ENCODE results near the gene TRIM52. TPM values are rescaled to one million over a fixed set of nuclear protein-coding genes. Genes with fewer than 3 reads are reported as not detected.
"Not testable (repeated sequence)": the region's sequence is repeated elsewhere in the genome, so short reads cannot be mapped to it uniquely, and the experiment has no call there.

The TRIM52 gene
- total RNA-seq, 2 donors from 2014 or later: 5.3 to 5.9 TPM

DNA sequence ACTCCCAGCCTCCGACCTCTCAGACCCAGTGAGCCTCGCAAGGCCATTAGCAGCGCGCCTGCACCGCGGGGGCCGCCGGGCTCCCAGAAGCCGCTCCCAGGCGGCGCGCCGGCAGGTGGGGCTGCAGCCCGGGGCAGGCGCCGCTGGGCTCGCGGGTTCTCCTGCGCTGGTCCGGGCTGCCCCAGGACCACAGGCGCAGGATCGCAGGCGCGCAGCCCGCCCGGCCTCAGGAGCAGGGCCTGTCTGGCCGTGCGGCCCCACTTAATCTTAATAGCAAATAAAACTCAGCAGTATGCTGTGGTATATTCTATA, 12.4 kb upstream of the TRIM52 start:
- H3K27ac ChIP-seq (ENCODE audit: low read depth, low read length); H3K27me3 ChIP-seq (ENCODE audit: control insufficient read depth, insufficient read depth, low read length, poor library complexity, severe bottlenecking); H3K36me3 Mint-ChIP-seq (ENCODE audit: low read depth); H3K9ac ChIP-seq (ENCODE audit: extremely low read depth, low read length, poor library complexity, severe bottlenecking); H3K4me3 ChIP-seq (ENCODE audit: low read length); H3K9me3 ChIP-seq (ENCODE audit: control insufficient read depth, low read length); H3K9me3 Mint-ChIP-seq; H3K4me1 Mint-ChIP-seq; H3K36me3 ChIP-seq (ENCODE audit: control insufficient read depth, insufficient read depth, low read length); H3K4me1 ChIP-seq (ENCODE audit: control insufficient read depth, insufficient read depth, low read length): not testable (repeated sequence)
- H3K4me3 Mint-ChIP-seq: peak overlapping the region; percentile 70
- peak; percentile 90 for DNase-seq
- 68% methylated on average over 26 of the region's 28 CpGs; no CpG with 5 or more reads in 1 of the 2 experiments for WGBS, 2 experiments (ENCODE audit: insufficient coverage in 1 of 2, insufficient read length in 1 of 2)
- TF ChIP-seq, protein P1, sequence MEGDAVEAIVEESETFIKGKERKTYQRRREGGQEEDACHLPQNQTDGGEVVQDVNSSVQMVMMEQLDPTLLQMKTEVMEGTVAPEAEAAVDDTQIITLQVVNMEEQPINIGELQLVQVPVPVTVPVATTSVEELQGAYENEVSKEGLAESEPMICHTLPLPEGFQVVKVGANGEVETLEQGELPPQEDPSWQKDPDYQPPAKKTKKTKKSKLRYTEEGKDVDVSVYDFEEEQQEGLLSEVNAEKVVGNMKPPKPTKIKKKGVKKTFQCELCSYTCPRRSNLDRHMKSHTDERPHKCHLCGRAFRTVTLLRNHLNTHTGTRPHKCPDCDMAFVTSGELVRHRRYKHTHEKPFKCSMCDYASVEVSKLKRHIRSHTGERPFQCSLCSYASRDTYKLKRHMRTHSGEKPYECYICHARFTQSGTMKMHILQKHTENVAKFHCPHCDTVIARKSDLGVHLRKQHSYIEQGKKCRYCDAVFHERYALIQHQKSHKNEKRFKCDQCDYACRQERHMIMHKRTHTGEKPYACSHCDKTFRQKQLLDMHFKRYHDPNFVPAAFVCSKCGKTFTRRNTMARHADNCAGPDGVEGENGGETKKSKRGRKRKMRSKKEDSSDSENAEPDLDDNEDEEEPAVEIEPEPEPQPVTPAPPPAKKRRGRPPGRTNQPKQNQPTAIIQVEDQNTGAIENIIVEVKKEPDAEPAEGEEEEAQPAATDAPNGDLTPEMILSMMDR (conservative IDR thresholded peaks at IDR 0.05): peak; percentile 64
- peaks cover 16% of the 10 kb centered on the region for H3K27me3 Mint-ChIP-seq (ENCODE audit: insufficient read depth)
- peak overlapping the region; percentile 96 for H3K27ac Mint-ChIP-seq

DNA sequence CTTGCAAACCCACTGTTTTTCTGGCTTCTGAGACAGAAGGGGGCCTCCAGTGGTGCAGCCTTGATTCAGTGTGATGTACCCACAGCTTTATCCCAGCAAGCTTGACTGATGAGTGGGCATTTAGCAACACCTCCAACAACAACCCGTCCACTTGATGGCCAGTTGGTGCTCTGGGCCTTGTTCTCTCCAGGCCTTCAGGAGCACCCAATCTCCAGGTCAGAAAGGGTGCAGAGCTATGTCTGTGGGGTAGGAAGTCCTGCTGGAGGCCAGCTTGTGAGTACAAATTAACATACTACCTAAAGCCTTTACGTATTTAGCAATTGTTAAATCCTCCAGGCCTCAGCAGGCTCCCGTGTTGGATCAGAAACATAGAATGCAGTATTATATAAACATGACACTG, 10.1 kb upstream of the TRIM52 start:
- Mint-ChIP-seq H3K4me3 (no peak overlapping the region), H3K27me3 (ENCODE audit: insufficient read depth) (peaks cover under 1% of the 10 kb centered on the region), H3K4me1 (peaks cover 21% of the 10 kb centered on the region), H3K27ac (no peak overlapping the region), H3K36me3 (ENCODE audit: low read depth) (no peaks in the 10 kb centered on the region), H3K9me3 (no peaks in the 10 kb centered on the region)
- Histone ChIP-seq H3K9me3 (ENCODE audit: control insufficient read depth, low read length) (no peaks in the 10 kb centered on the region), H3K27ac (ENCODE audit: low read depth, low read length) (no peak overlapping the region), H3K4me1 (ENCODE audit: control insufficient read depth, insufficient read depth, low read length) (peaks cover 5% of the 10 kb centered on the region), H3K4me3 (ENCODE audit: low read length) (no peak overlapping the region), H3K27me3 (ENCODE audit: control insufficient read depth, insufficient read depth, low read length, poor library complexity, severe bottlenecking) (no peaks in the 10 kb centered on the region), H3K9ac (ENCODE audit: extremely low read depth, low read length, poor library complexity, severe bottlenecking) (no peak overlapping the region), H3K36me3 (ENCODE audit: control insufficient read depth, insufficient read depth, low read length) (peaks cover 4% of the 10 kb centered on the region)
- 99 to 100% methylated on average over 1 to 3 of the region's 3 CpGs for WGBS, 2 experiments (ENCODE audit: insufficient coverage in 1 of 2, insufficient read length in 1 of 2)
- DNase-seq: peak; percentile 22
- TF ChIP-seq, protein P1 (conservative IDR thresholded peaks at IDR 0.05): no peak

DNA sequence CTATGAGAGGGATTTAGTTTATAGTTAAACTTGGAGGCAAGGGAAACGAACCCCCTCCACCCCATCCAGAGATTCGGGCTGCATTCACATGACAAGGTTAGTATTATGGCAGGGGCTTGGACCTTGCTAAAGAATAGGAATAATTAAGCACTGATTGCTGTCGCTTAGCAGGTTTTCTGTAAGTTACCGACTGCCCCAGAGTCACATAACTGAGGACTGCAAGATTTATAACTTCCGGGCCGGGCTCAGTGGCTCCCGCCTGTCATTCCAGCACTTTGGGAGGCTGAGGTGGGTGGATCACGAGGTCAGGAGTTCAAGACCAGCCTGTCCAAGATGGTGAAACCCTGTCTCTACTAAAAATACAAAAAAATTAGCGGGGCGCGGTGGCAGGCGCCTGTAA, 7.0 kb upstream of the TRIM52 start:
- not testable (repeated sequence) for H3K27ac ChIP-seq (ENCODE audit: low read depth, low read length); H3K4me1 ChIP-seq (ENCODE audit: control insufficient read depth, insufficient read depth, low read length); H3K4me3 ChIP-seq (ENCODE audit: low read length); H3K9ac ChIP-seq (ENCODE audit: extremely low read depth, low read length, poor library complexity, severe bottlenecking); H3K9me3 Mint-ChIP-seq; H3K27me3 ChIP-seq (ENCODE audit: control insufficient read depth, insufficient read depth, low read length, poor library complexity, severe bottlenecking); H3K9me3 ChIP-seq (ENCODE audit: control insufficient read depth, low read length); H3K4me3 Mint-ChIP-seq; H3K27me3 Mint-ChIP-seq (ENCODE audit: insufficient read depth)
- Mint-ChIP-seq H3K36me3 (ENCODE audit: low read depth) (peaks cover 13% of the 10 kb centered on the region), H3K4me1 (peaks cover 24% of the 10 kb centered on the region), H3K27ac (peak overlapping the region; percentile 93)
- H3K36me3 ChIP-seq (ENCODE audit: control insufficient read depth, insufficient read depth, low read length): peaks cover 14% of the 10 kb centered on the region
- peak; percentile 27 for DNase-seq
- 61 to 89% methylated on average over 5 to 12 of the region's 12 CpGs for WGBS, 2 experiments (ENCODE audit: insufficient coverage in 1 of 2, insufficient read length in 1 of 2)

DNA sequence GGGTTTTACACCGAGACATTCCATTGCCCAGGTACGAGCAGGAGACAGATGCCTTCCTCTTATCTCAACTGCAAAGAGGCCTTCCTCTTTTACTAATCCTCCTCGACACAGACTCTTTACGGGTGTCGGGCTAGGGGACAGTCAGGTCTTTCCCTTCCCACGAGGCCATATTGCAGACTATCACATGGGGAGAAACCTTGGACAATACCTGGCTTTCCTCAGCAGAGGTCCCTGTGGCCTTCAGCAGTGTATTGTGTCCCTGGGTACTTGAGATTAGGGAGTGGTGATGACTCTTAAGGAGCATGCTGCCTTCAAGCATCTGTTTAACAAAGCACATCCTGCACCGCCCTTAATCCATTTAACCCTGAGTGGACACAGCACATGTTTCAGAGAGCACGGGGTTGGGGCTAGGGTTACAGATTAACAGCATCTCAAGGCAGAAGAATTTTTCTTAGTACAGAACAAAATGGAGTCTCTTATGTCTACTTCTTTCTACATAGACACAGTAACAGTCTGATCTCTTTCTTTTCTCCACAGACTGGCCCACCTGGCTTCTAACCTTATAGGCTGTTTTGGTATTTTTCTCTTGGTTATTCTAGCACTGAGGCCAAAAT, 6.5 kb upstream of the TRIM52 start:
- 33 to 34% methylated on average over 3 to 7 of the region's 8 CpGs for WGBS, 2 experiments (ENCODE audit: insufficient coverage in 1 of 2, insufficient read length in 1 of 2)

More for the DNA sequence above, 6.5 kb upstream of the TRIM52 start:
- peaks cover 19% of the 10 kb centered on the region for H3K36me3 ChIP-seq (ENCODE audit: control insufficient read depth, insufficient read depth, low read length)
- Mint-ChIP-seq H3K4me3 (peak overlapping the region; percentile 12), H3K27ac (peak overlapping the region; percentile 93), H3K4me1 (peaks cover 24% of the 10 kb centered on the region), H3K36me3 (ENCODE audit: low read depth) (peaks cover 13% of the 10 kb centered on the region)
- peak; percentile 73 for DNase-seq
- H3K4me3 ChIP-seq (ENCODE audit: low read length); H3K9me3 ChIP-seq (ENCODE audit: control insufficient read depth, low read length); H3K27me3 ChIP-seq (ENCODE audit: control insufficient read depth, insufficient read depth, low read length, poor library complexity, severe bottlenecking); H3K9me3 Mint-ChIP-seq; H3K27me3 Mint-ChIP-seq (ENCODE audit: insufficient read depth); H3K4me1 ChIP-seq (ENCODE audit: control insufficient read depth, insufficient read depth, low read length); H3K27ac ChIP-seq (ENCODE audit: low read depth, low read length): not testable (repeated sequence)
- TF ChIP-seq, protein P1 (conservative IDR thresholded peaks at IDR 0.05): peak; percentile 41
- peak overlapping the region; percentile 21 for H3K9ac ChIP-seq (ENCODE audit: extremely low read depth, low read length, poor library complexity, severe bottlenecking)
